K562 (cell line): ENCODE data around the gene UGT1A5. TPM values are rescaled to one million over a fixed set of nuclear protein-coding genes. Genes with fewer than 3 reads are reported as not detected.
A peak's percentile ranks its signal among the peaks of the same experiment; 100 is the strongest.

ENCODE experiments used
- ATAC-seq: fragments of 200-7000 bp; cut with Tn5 transposase; 3 replicates; pipeline ENCODE4 v1.9.1; 2020; ENCODE audit warnings: moderate library complexity
- BruUV-seq: library from RNA; stranded (reverse); fragments of 400-500 nt; replicated peaks from 2 replicates; lab custom pipeline; 2021; lab: Mats Ljungman, UMichigan
- CTCF ChIA-PET: fragments of 300-600 bp; formaldehyde crosslinking; extraction: SDS; loops from one replicate; lab custom pipeline; 2021; ENCODE audit warnings: low intra/inter-chr PET ratio; lab: Yijun Ruan, JAX
- POLR2A ChIA-PET: fragments of 300-600, 350-650 bp; sonication (Branson Sonifier 250); formaldehyde crosslinking; extraction: SDS; loops from one replicate; lab custom pipeline; 2021; ENCODE audit warnings: antibody characterized with exemption, inconsistent platforms; lab: Yijun Ruan, JAX
- DNase-seq, 4 experiments: peaks; one replicate each; pipeline versions ENCODE4 v3.0.0 to v3.0.0-alpha.2; 2011 to 2018; ENCODE audit warnings: low spot score in 3 of 4, mixed read lengths in 3 of 4; ENCODE audit errors: extremely low read depth in 1 of 4
- FAIRE-seq: peaks from 2 replicates; lab custom pipeline; 2011; peaks lifted over from hg19 to GRCh38; lab: Jason Lieb, UNC
- H2AFZ ChIP-seq: 2 replicates; pipeline ENCODE4 v1.6.0; 2011; ENCODE audit warnings: low read depth, low read length, control low read depth, inconsistent platforms
- H3K27ac ChIP-seq: fragments of 200-600 bp; 3 replicates; pipeline ENCODE4 v1.8.0; 2011; ENCODE audit warnings: low read depth, mild to moderate bottlenecking, control low read depth, inconsistent platforms, low read length, moderate library complexity, mixed read lengths; ENCODE audit errors: extremely low read depth
- H3K27me3 ChIP-seq, 2 experiments: fragments of 300-600 bp in 1 of 2; 2 replicates in 1 of 2; 3 replicates in 1 of 2; pipeline versions ENCODE4 v1.6.0 to v1.8.0; 2011; ENCODE audit warnings: inconsistent platforms in 2 of 2, low read length in 2 of 2, mild to moderate bottlenecking in 1 of 2, mixed read lengths in 1 of 2, moderate library complexity in 1 of 2; ENCODE audit not compliant: control insufficient read depth in 2 of 2, insufficient read depth in 2 of 2
- H3K36me3 ChIP-seq: fragments of 300-600 bp; 3 replicates; pipeline ENCODE4 v1.8.0; 2011; ENCODE audit warnings: mild to moderate bottlenecking, low read length, inconsistent platforms; ENCODE audit not compliant: control insufficient read depth, insufficient read depth
- H3K4me1 ChIP-seq, 2 experiments: fragments of 200-600 bp in 1 of 2; replicated peaks in 1 of 2; 2 replicates in 1 of 2; 3 replicates in 1 of 2; pipeline versions ENCODE4 v1.5.1 to v1.8.0; 2011; ENCODE audit warnings: inconsistent platforms in 2 of 2, low read length in 2 of 2, mild to moderate bottlenecking in 1 of 2, mixed read lengths in 1 of 2, moderate library complexity in 1 of 2; ENCODE audit not compliant: control insufficient read depth in 2 of 2, insufficient read depth in 2 of 2
- H3K4me2 ChIP-seq: 2 replicates; pipeline ENCODE4 v1.6.1; 2011; ENCODE audit warnings: low read length, control low read depth, inconsistent platforms, mixed read lengths; ENCODE audit not compliant: insufficient read depth
- H3K4me3 ChIP-seq: fragments of 200-600 bp; sonication (generic), shearing (Covaris generic); 2 replicates; pipeline ENCODE4 v1.5.1; 2016; ENCODE audit warnings: control low read depth, inconsistent platforms
- H3K79me2 ChIP-seq: fragments of 200-600 bp; 3 replicates; pipeline ENCODE4 v1.8.0; 2011; ENCODE audit warnings: low read length, inconsistent platforms; ENCODE audit not compliant: control insufficient read depth, insufficient read depth
- H3K9ac ChIP-seq, 2 experiments: 2 replicates each; pipeline versions ENCODE4 v1.6.0 to v1.6.1; 2011; ENCODE audit warnings: low read depth in 2 of 2, low read length in 2 of 2, control low read depth in 1 of 2, inconsistent platforms in 1 of 2, mild to moderate bottlenecking in 1 of 2, mixed read lengths in 1 of 2; ENCODE audit not compliant: insufficient read depth in 1 of 2
- H3K9me1 ChIP-seq: one replicate; pipeline ENCODE4 v1.6.0; 2011; ENCODE audit warnings: inconsistent platforms, mild to moderate bottlenecking, low read length, moderate library complexity; ENCODE audit not compliant: control insufficient read depth, insufficient read depth
- H3K9me3 ChIP-seq: replicated peaks from 2 replicates; pipeline ENCODE4 v1.5.1; 2011; ENCODE audit warnings: low read depth, low read length, inconsistent platforms; ENCODE audit not compliant: control insufficient read depth, insufficient read depth
- H4K20me1 ChIP-seq: replicated peaks from 2 replicates; pipeline ENCODE4 v1.6.1; 2011; ENCODE audit warnings: low read length, inconsistent platforms, mixed read lengths; ENCODE audit not compliant: control insufficient read depth, insufficient read depth
- TBL1XR1 ChIP-seq, 2 experiments: IDR thresholded peaks; 2 replicates each; pipeline ENCODE4 v1.6.1; 2012; ENCODE audit warnings: improper control_type of control experiment in 2 of 2, low read length in 2 of 2, mild to moderate bottlenecking in 1 of 2
- WGBS: fragments of 100-300 bp; shearing (Covaris generic); methylation state at CpG from one replicate; pipeline ENCODE4 v1.1.6; 2016; ENCODE audit warnings: low coverage, mixed read lengths; ENCODE audit not compliant: insufficient coverage; ENCODE audit errors: missing lambda C conversion rate; 5-methylcytosine and 5-hydroxymethylcytosine counted together
- in situ Hi-C: fragments of 300-500 bp; cut with MboI; formaldehyde crosslinking; loops from 4 replicates; pipeline ENCODE4 v1.15.0; 2018; ENCODE audit warnings: inconsistent platforms, mixed read lengths
- intact Hi-C: fragments of 100-400 bp; cut with micrococcal nuclease; formaldehyde crosslinking; loops from 2 replicates; pipeline ENCODE4 v1.14.2; 2022
- polyA plus RNA-seq, 8 experiments: library from polyadenylated mRNA; depleted of rRNA in 4 of 8; stranded (reverse) in 5 of 8; unstranded in 3 of 8; fragments of >200 nt; fragmentation: Nextera tagmentation in 2 of 8; fragmentation: Illumina TruSeq in 1 of 8; extraction: Ambion mirVana in 2 of 8; extraction: Trizol in 1 of 8; gene quantifications; 2 replicates each; pipeline versions ENCODE4 v1.2.1 to v1.2.3, GENCODE V29; 2011 to 2014; ENCODE audit warnings: inconsistent platforms in 1 of 8, missing spikeins in 1 of 8
- total RNA-seq, 7 experiments: library from RNA; depleted of rRNA in 6 of 7; stranded (reverse); fragments of >200 nt in 6 of 7; fragmentation: Illumina TruSeq in 2 of 7; extraction: Trizol in 2 of 7; gene quantifications; 2 replicates each; pipeline versions ENCODE4 v1.2.1 to v1.2.3, GENCODE V29; 2011 to 2021; ENCODE audit warnings: low replicate concordance in 1 of 7
- TF ChIP-seq, protein P1 (sequence below), 3 experiments: IDR thresholded peaks in 2 of 3; conservative IDR thresholded peaks in 1 of 3; 2 replicates each; pipeline ENCODE4 v1.5.1; 2011 to 2012; ENCODE audit warnings: low read length in 3 of 3, mild to moderate bottlenecking in 3 of 3, control low read depth in 2 of 3, improper control_type of control experiment in 1 of 3, inconsistent platforms in 1 of 3, low read depth in 1 of 3, mixed read lengths in 1 of 3, moderate library complexity in 1 of 3; ENCODE audit not compliant: insufficient read depth in 2 of 3

UGT1A5 gene
- total and polyA plus RNA-seq, 9 of the 15 experiments (the other 6 are each of a cell fraction or from before 2014, with no cell fraction given): not detected

DNA sequence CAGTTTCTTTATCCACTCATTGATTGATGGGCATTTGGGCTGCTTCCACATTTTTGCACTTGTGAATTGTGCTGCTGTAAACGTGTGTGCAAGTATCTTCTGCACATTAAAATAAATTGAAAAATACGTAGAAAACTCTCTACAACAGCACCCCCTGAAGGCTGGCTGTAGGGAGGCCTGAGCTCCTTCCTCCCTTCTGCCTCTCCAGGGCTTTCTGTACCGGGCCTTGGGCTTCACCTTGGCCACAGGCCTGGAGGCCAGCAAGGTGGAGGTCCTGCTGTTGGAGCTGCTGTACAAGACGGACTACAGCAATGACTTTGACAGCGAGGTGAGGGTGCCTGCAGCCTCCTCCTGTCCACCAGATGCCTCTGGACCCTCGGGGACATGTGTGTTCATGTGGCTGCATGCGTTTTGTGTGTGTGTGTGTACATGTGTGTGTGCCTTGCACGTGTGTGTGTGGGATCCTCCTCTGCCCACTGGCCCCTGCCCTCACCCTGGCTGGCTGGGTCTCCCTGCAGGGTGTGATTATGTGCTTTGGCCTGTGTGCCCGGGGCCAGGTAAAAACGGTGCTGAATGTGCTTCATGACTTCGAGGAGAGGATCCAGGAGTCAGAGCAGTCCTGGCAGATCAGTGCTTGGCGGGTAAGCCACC lies 94.6 kb downstream of the UGT1A5 start:
- POLR2A ChIA-PET: no interaction called here
- no peaks in the 10 kb centered on the region for H3K4me1 ChIP-seq
- H3K9me1 ChIP-seq: no peaks in the 10 kb centered on the region
- H3K36me3 ChIP-seq: no peaks in the 10 kb centered on the region
- H3K9ac ChIP-seq: no peak overlapping the region; a peak in 1 of 4 replicates
- H3K9me3 ChIP-seq: no peaks in the 10 kb centered on the region
- H3K27ac ChIP-seq: no peak overlapping the region
- CTCF ChIA-PET: no interaction called here
- 1% methylated on average over 11 of the region's 12 CpGs for WGBS
- H3K79me2 ChIP-seq: no peaks in the 10 kb centered on the region
- peak; percentile 41; the same call in 1 of the 3 replicates for ATAC-seq
- BruUV-seq: no TSS peak
- H3K27me3 ChIP-seq: peaks cover 2 to 32% of the 10 kb centered on the region in 2 experiments; a peak in 2 of 5 replicates
- TF ChIP-seq, protein P1, sequence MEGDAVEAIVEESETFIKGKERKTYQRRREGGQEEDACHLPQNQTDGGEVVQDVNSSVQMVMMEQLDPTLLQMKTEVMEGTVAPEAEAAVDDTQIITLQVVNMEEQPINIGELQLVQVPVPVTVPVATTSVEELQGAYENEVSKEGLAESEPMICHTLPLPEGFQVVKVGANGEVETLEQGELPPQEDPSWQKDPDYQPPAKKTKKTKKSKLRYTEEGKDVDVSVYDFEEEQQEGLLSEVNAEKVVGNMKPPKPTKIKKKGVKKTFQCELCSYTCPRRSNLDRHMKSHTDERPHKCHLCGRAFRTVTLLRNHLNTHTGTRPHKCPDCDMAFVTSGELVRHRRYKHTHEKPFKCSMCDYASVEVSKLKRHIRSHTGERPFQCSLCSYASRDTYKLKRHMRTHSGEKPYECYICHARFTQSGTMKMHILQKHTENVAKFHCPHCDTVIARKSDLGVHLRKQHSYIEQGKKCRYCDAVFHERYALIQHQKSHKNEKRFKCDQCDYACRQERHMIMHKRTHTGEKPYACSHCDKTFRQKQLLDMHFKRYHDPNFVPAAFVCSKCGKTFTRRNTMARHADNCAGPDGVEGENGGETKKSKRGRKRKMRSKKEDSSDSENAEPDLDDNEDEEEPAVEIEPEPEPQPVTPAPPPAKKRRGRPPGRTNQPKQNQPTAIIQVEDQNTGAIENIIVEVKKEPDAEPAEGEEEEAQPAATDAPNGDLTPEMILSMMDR (IDR thresholded peaks at IDR 0.05 in 2 of 3, conservative IDR thresholded peaks at IDR 0.05 in 1 of 3; ENCODE audit: insufficient read depth in 2 of 3, low read depth in 1 of 3, low read length in 3 of 3): peak in 1 of 3 experiments; percentile 24; a peak in 1 of 6 replicates
- no peak for TF ChIP-seq TBL1XR1 (IDR thresholded peaks at IDR 0.05; ENCODE audit: low read length in 2 of 2)
- TF ChIP-seq, all 486 proteins: peak for 1
- no peak for DNase-seq
- no peak for FAIRE-seq
- intact Hi-C loops: no loop called here
- Histone ChIP-seq H3K4me2 (no peak overlapping the region), H3K4me3 (no peak overlapping the region), H2AFZ (no peak overlapping the region), H4K20me1 (no peaks in the 10 kb centered on the region)
- in situ Hi-C loops: no loop called here
